ENCODE measurements around the gene SZT2. TPM values are rescaled to one million over a fixed set of nuclear protein-coding genes. Genes with fewer than 3 reads are reported as not detected.

The SZT2 gene
- total and polyA plus RNA-seq, 10 donors: 9.4 to 115 (median 72.4) TPM

DNA sequence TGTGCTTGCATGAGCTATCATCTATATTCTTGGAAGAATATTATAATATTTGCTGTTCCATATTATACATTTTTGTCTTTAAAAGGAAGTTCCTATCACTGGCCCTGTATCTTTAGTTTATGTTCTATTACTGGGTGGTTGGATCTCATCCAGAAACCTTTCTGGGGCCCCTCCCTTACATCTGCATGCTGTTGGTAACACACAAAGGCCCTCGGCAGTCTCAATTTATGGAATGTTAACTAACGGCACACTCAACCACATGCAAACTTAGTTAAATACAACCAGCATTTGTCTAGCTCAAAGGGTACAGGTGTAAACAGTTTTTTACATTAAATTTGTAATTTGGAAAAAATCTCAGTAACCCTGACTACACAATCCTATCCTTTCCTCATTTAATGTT, 73.8 kb downstream of the SZT2 start:
- H3K4me1 ChIP-seq: no peaks in the 10 kb centered on the region
- H3K27ac ChIP-seq: no peak overlapping the region
- WGBS, 5 donors: 64 to 87% (median 74%) methylated on average over 2 of the region's 2 CpGs
- no peak overlapping the region for H3K4me3 ChIP-seq
- H3K27me3 ChIP-seq (replicated peaks in 1 of 7): no peaks in the 10 kb centered on the region
- TF ChIP-seq POLR2AphosphoS5 (IDR thresholded peaks at IDR 0.05): no peak
- no peak for TF ChIP-seq POLR2A (IDR thresholded peaks at IDR 0.05)
- TF ChIP-seq, protein P1, sequence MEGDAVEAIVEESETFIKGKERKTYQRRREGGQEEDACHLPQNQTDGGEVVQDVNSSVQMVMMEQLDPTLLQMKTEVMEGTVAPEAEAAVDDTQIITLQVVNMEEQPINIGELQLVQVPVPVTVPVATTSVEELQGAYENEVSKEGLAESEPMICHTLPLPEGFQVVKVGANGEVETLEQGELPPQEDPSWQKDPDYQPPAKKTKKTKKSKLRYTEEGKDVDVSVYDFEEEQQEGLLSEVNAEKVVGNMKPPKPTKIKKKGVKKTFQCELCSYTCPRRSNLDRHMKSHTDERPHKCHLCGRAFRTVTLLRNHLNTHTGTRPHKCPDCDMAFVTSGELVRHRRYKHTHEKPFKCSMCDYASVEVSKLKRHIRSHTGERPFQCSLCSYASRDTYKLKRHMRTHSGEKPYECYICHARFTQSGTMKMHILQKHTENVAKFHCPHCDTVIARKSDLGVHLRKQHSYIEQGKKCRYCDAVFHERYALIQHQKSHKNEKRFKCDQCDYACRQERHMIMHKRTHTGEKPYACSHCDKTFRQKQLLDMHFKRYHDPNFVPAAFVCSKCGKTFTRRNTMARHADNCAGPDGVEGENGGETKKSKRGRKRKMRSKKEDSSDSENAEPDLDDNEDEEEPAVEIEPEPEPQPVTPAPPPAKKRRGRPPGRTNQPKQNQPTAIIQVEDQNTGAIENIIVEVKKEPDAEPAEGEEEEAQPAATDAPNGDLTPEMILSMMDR (IDR thresholded peaks at IDR 0.05 in 8 of 11, conservative IDR thresholded peaks at IDR 0.05 in 3 of 11): no peak
- no peaks in the 10 kb centered on the region for H3K9me3 ChIP-seq
- H3K36me3 ChIP-seq: no peaks in the 10 kb centered on the region
- no peak for DNase-seq
- intact Hi-C loops (cut with DNase I; ENCODE audit: low total_unique reads): no loop called here

DNA sequence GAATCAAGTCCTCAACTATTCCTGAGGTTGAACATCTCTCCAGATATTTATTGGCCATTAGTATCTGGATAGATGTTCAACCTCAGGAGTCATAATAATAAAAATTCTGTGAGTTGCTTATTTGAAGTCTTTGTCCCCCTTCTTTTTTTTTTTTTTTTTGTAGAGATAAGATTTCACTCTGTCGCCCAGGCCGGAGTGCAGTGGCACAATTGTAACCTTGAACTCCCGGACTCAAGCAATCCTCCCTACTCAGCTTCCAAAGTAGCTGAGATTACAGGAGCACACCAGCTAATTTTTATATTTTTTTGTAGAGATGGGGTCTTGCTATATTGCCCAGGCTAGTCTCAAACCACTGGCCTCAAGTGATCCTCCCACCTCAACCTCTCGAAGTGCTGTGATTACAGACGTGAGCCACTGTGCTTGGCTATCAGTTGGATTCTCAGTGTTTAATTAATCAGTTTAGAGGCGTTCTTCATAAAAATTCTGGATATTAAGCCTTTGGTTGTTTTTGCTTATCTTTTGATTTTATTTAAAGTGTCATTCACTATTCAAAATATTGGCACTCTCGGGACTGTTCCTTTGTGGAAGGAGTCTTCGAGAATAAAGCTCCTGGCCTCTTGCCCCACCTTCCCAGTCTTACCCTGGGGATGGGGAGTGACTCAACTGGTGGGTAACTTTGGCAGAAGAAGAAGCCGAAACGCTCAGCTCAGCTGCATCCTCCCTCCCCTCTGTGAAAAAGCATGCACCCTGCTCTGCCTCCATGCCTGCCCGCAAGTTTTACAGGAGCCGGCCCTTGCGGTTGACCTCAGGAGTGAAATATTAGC, 75.2 kb downstream of the SZT2 start:
- intact Hi-C loops (cut with DNase I; ENCODE audit: low total_unique reads): no loop called here
- no peak for TF ChIP-seq POLR2A (IDR thresholded peaks at IDR 0.05)
- TF ChIP-seq POLR2AphosphoS5 (IDR thresholded peaks at IDR 0.05): no peak
- TF ChIP-seq, protein P1 (IDR thresholded peaks at IDR 0.05 in 8 of 11, conservative IDR thresholded peaks at IDR 0.05 in 3 of 11): no peak
- no peak for DNase-seq
- Histone ChIP-seq H3K9me3 (no peaks in the 10 kb centered on the region), H3K4me3 (no peak overlapping the region), H3K36me3 (no peaks in the 10 kb centered on the region), H3K27me3 (replicated peaks in 1 of 7) (no peaks in the 10 kb centered on the region), H3K4me1 (no peaks in the 10 kb centered on the region), H3K27ac (no peak overlapping the region)
- WGBS, 5 donors: 83 to 93% (median 85%) methylated on average over 13 of the region's 13 CpGs

DNA sequence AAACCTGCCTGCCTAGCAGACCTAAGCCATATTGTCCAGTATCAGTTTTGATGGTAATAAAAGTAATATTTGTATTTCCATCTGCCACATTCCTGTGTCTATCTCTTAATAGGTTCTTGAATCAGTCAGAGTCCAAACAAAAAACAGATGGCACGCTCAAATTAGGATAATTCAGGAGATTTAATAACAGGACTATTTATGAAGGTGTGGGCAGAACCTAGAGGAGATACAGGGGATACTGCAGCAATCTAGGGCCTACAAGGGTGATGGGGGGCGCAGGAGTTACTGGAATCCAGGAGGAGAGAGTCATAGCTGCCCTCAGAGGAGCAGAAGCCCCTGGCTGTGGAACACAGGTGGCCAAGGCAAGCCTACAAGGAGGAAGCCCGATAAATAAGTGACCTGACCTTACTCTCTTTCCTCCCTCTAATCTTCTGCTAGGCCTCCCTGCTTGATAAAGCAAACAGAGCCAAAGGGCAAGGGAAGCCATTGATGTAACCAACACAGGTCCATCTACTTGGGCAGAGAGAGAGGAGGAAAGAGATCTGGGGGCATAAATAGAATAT, 75.9 kb downstream of the SZT2 start:
- no peak overlapping the region for H3K27ac ChIP-seq
- intact Hi-C loops (cut with DNase I; ENCODE audit: low total_unique reads): no loop called here
- WGBS, 5 donors: 68 to 89% (median 78%) methylated on average over 3 of the region's 3 CpGs

DNA sequence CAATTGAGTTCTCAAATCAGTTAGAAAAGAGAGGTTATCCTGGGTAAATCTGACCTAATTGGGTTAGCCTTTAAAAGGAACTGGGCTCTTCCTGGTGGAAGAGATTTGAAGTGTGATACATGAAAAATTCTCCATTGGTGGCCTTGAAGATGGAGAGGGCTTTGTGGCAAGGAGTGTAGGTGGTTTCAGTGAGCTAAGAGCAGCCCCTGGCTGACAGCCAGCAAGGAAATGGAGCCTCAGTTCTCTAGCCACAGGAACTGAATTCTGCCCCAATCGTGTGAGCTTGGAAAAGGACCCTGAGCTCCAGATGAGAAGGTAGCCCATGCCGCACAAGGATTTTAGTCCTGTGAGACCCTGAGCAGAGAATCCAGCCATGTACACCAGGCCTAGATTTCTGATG, 76.7 kb downstream of the SZT2 start:
- H3K36me3 ChIP-seq: no peaks in the 10 kb centered on the region
- WGBS, 5 donors: 22 to 41% (median 36%) methylated on average over 2 of the region's 2 CpGs
- H3K9me3 ChIP-seq: no peaks in the 10 kb centered on the region
- no peak for DNase-seq
- H3K27me3 ChIP-seq (replicated peaks in 1 of 7): no peaks in the 10 kb centered on the region
- no peak for TF ChIP-seq POLR2A (IDR thresholded peaks at IDR 0.05)
- no peak overlapping the region for H3K27ac ChIP-seq
- intact Hi-C loops (cut with DNase I; ENCODE audit: low total_unique reads): no loop called here
- H3K4me3 ChIP-seq: no peak overlapping the region
- H3K4me1 ChIP-seq: no peaks in the 10 kb centered on the region

More for the DNA sequence above, 75.9 kb downstream of the SZT2 start:
- H3K27me3 ChIP-seq (replicated peaks in 1 of 7): no peaks in the 10 kb centered on the region
- H3K4me3 ChIP-seq: no peak overlapping the region
- H3K9me3 ChIP-seq: no peaks in the 10 kb centered on the region
- H3K4me1 ChIP-seq: no peaks in the 10 kb centered on the region
- DNase-seq: no peak
- H3K36me3 ChIP-seq: no peaks in the 10 kb centered on the region
- TF ChIP-seq POLR2AphosphoS5 (IDR thresholded peaks at IDR 0.05) (no peak), POLR2A (IDR thresholded peaks at IDR 0.05) (no peak)
- TF ChIP-seq, protein P1 (IDR thresholded peaks at IDR 0.05 in 8 of 11, conservative IDR thresholded peaks at IDR 0.05 in 3 of 11): no peak

Data from spleen (tissue), 11 donors.